GM12878 (cell line): ENCODE results near the gene TSPAN12. TPM values are rescaled to one million over a fixed set of nuclear protein-coding genes. Genes with fewer than 3 reads are reported as not detected.
A peak's percentile ranks its signal among the peaks of the same experiment; 100 is the strongest.

Experiments
- ATAC-seq: fragments of 200-7000 bp; cut with Tn5 transposase; 3 replicates; pipeline ENCODE4 v1.9.1; 2020; ENCODE audit warnings: mild to moderate bottlenecking, moderate library complexity
- BruUV-seq: library from RNA; stranded (reverse); fragments of 400-500 nt; replicated peaks from 2 replicates; lab custom pipeline; 2021; lab: Mats Ljungman, UMichigan
- CTCF ChIA-PET: fragments of 300-600 bp; sonication (Branson Sonifier 250); formaldehyde crosslinking; extraction: SDS; loops from one replicate; lab custom pipeline; 2021; ENCODE audit warnings: inconsistent platforms; lab: Yijun Ruan, JAX
- POLR2A ChIA-PET: fragments of 350-600 bp; formaldehyde crosslinking; extraction: SDS; loops from one replicate; lab custom pipeline; 2021; ENCODE audit warnings: inconsistent platforms; lab: Charles Lee
- RAD21 ChIA-PET: fragments of 300-600 bp; sonication (Branson Sonifier 250); formaldehyde crosslinking; loops from one replicate; lab custom pipeline; 2023; ENCODE audit warnings: antibody characterized with exemption; ENCODE audit not compliant: unreplicated experiment; lab: Charles Lee
- SMC1A ChIA-PET: fragments of 300-600 bp; sonication (Branson Sonifier 250); formaldehyde crosslinking; loops from one replicate; lab custom pipeline; 2023; ENCODE audit not compliant: unreplicated experiment, uncharacterized antibody; lab: Charles Lee
- DNase-seq: peaks from one replicate; pipeline ENCODE4 v3.0.0-alpha.2; 2011; ENCODE audit warnings: low read depth, low spot score
- FAIRE-seq: peaks from 3 replicates; lab custom pipeline; 2011; peaks lifted over from hg19 to GRCh38; lab: Jason Lieb, UNC
- H2AFZ ChIP-seq: 2 replicates; pipeline ENCODE4 v1.6.0; 2011; ENCODE audit warnings: low read depth, low read length, control low read depth; ENCODE audit not compliant: control insufficient read depth
- H3K27ac ChIP-seq: 2 replicates; pipeline ENCODE4 v1.5.1; 2011; ENCODE audit warnings: control low read depth; ENCODE audit not compliant: control insufficient read depth, insufficient read depth
- H3K27me3 ChIP-seq, 2 experiments: replicated peaks in 1 of 2; 2 replicates each; pipeline versions ENCODE4 v1.6.0 to v1.6.1; 2011; ENCODE audit warnings: low read length in 1 of 2; ENCODE audit not compliant: control insufficient read depth in 2 of 2, insufficient read depth in 2 of 2
- H3K36me3 ChIP-seq, 2 experiments: 2 replicates each; pipeline ENCODE4 v1.5.1; 2011; ENCODE audit warnings: low read length in 1 of 2; ENCODE audit not compliant: control insufficient read depth in 2 of 2, insufficient read depth in 2 of 2
- H3K4me1 ChIP-seq: 2 replicates; pipeline ENCODE4 v1.6.1; 2011; ENCODE audit warnings: mild to moderate bottlenecking, low read length, moderate library complexity, mixed read lengths; ENCODE audit not compliant: control insufficient read depth, insufficient read depth
- H3K4me2 ChIP-seq: 2 replicates; pipeline ENCODE4 v1.6.0; 2011; ENCODE audit warnings: control low read depth; ENCODE audit not compliant: control insufficient read depth, insufficient read depth
- H3K4me3 ChIP-seq: fragments of 200-600 bp; sonication (generic); 2 replicates; pipeline ENCODE4 v1.5.1; 2016
- H3K79me2 ChIP-seq: 2 replicates; pipeline ENCODE4 v1.6.0; 2011; ENCODE audit warnings: low read length; ENCODE audit not compliant: control insufficient read depth, insufficient read depth
- H3K9ac ChIP-seq: 2 replicates; pipeline ENCODE4 v1.8.0; 2011; ENCODE audit warnings: low read length, control low read depth, mixed read lengths; ENCODE audit not compliant: control insufficient read depth, insufficient read depth
- H3K9me3 ChIP-seq: replicated peaks from 3 replicates; pipeline ENCODE4 v1.5.1; 2011; ENCODE audit warnings: mild to moderate bottlenecking, low read length; ENCODE audit not compliant: control insufficient read depth, insufficient read depth
- H4K20me1 ChIP-seq: 2 replicates; pipeline ENCODE4 v1.6.0; 2011; ENCODE audit not compliant: control insufficient read depth, insufficient read depth
- CTCF ChIP-seq, 3 experiments: IDR thresholded peaks in 2 of 3; conservative IDR thresholded peaks in 1 of 3; 2 replicates each; pipeline ENCODE4 v1.5.1; 2011; ENCODE audit warnings: low read depth in 3 of 3, low read length in 3 of 3, mild to moderate bottlenecking in 3 of 3, control low read depth in 2 of 3, moderate library complexity in 2 of 3, inconsistent platforms in 1 of 3, mixed read lengths in 1 of 3; ENCODE audit not compliant: control insufficient read depth in 2 of 3, insufficient read depth in 1 of 3; ENCODE audit errors: extremely low read depth in 1 of 3
- EED ChIP-seq: sonication (generic); IDR thresholded peaks from 2 replicates; pipeline ENCODE4 v1.6.1; 2016; ENCODE audit warnings: antibody characterized with exemption, low read depth
- GABPA ChIP-seq: IDR thresholded peaks from 2 replicates; pipeline ENCODE4 v1.6.1; 2014; ENCODE audit warnings: antibody characterized with exemption, low read depth, mild to moderate bottlenecking, inconsistent platforms
- MAX ChIP-seq: IDR thresholded peaks from 2 replicates; pipeline ENCODE4 v1.6.1; 2012; ENCODE audit warnings: low read depth, low read length, improper control_type of control experiment
- MYC ChIP-seq: IDR thresholded peaks from 2 replicates; pipeline ENCODE4 v1.6.1; 2011; ENCODE audit warnings: mild to moderate bottlenecking, low read length, moderate library complexity, inconsistent platforms; ENCODE audit not compliant: insufficient read depth, insufficient replicate concordance, insufficient read length, severe bottlenecking
- RAD21 ChIP-seq: IDR thresholded peaks from 2 replicates; pipeline ENCODE4 v1.6.1; 2011; ENCODE audit warnings: mild to moderate bottlenecking, low read depth, low read length, moderate library complexity; ENCODE audit not compliant: insufficient read depth
- SIX5 ChIP-seq: IDR thresholded peaks from 2 replicates; pipeline ENCODE4 v1.6.1; 2011; ENCODE audit warnings: mild to moderate bottlenecking, low read depth, low read length, moderate library complexity; ENCODE audit not compliant: severe bottlenecking
- SMC3 ChIP-seq: IDR thresholded peaks from 2 replicates; pipeline ENCODE4 v1.6.1; 2011; ENCODE audit warnings: low read length, improper control_type of control experiment, borderline replicate concordance
- STAT1 ChIP-seq: fragments of 450-650 bp; conservative IDR thresholded peaks from 2 replicates; pipeline ENCODE4 v1.6.1; 2014; ENCODE audit warnings: antibody characterized with exemption, mild to moderate bottlenecking
- ZNF622 ChIP-seq: fragments of 450-650 bp; IDR thresholded peaks from 2 replicates; pipeline ENCODE4 v1.6.1; 2017; ENCODE audit warnings: mild to moderate bottlenecking, inconsistent platforms
- in situ Hi-C: fragments of 300-500 bp; cut with MboI; formaldehyde crosslinking; loops from 9 replicates; pipeline ENCODE4 v1.14.3; 2018; ENCODE audit warnings: mixed read lengths
- intact Hi-C: fragments of 100-400 bp; cut with micrococcal nuclease; formaldehyde crosslinking; loops from one replicate; pipeline ENCODE4 v1.14.2; 2022; ENCODE audit not compliant: unreplicated experiment
- polyA plus RNA-seq, 11 experiments: library from polyadenylated mRNA; depleted of rRNA in 4 of 11; unstranded in 6 of 11; stranded (reverse) in 5 of 11; fragments of >200 nt; fragmentation: Nextera tagmentation in 4 of 11; fragmentation: Illumina TruSeq in 1 of 11; extraction: Ambion mirVana in 4 of 11; extraction: Trizol in 1 of 11; gene quantifications; 1 replicate in 1 of 11; 2 replicates in 10 of 11; pipeline versions ENCODE4 v1.2.1 to v1.2.3, GENCODE V29; 2011 to 2016; ENCODE audit warnings: inconsistent platforms in 2 of 11, missing spikeins in 2 of 11, low read depth in 1 of 11
- total RNA-seq, 4 experiments: library from RNA; depleted of rRNA in 3 of 4; stranded (reverse); fragments of >200 nt in 3 of 4; fragmentation: Illumina TruSeq in 1 of 4; extraction: Trizol in 1 of 4; gene quantifications; 2 replicates each; pipeline versions ENCODE4 v1.2.1 to v1.2.3, GENCODE V29; 2013 to 2021

TSPAN12 gene
- total and polyA plus RNA-seq, 10 of the 15 experiments (the other 5 are each of a cell fraction or from before 2014, with no cell fraction given), result 0.67 to 110 (median 1.3) TPM

GRCh38 chr7:120819861-120820260, 38.1 kb downstream of the TSPAN12 start:
- H3K9ac ChIP-seq, result no peak overlapping the region
- POLR2A ChIA-PET, result interaction anchor here (1.0 to 1.3 kb wide), 2 partner anchors 30 to 38 kb away, joined by 3 to 4 read pairs; partner anchors contain the start of gene TSPAN12
- SMC1A ChIA-PET, result interaction anchor here (0.9 to 3.5 kb wide), 10 partner anchors 8 to 52 kb away, joined by 3 to 35 read pairs (median 4); no protein-coding TSS in a partner anchor

More at GRCh38 chr7:120819861-120820260, 38.1 kb downstream of the TSPAN12 start:
- in situ Hi-C loops, result no loop called here
- DNase-seq, result no peak
- ChIA-PET RAD21 (interaction anchor here (0.8 to 2.0 kb wide), 4 partner anchors 9 to 25 kb away, joined by 3 to 8 read pairs (median 4); no protein-coding TSS in a partner anchor), CTCF (interaction anchor here (0.7 to 2.5 kb wide), 13 partner anchors 10 to 123 kb away, joined by 3 to 10 read pairs (median 4); no protein-coding TSS in a partner anchor)
- Histone ChIP-seq H4K20me1 (no peaks in the 10 kb centered on the region), H3K4me2 (no peak overlapping the region), H3K79me2 (no peaks in the 10 kb centered on the region), H3K27ac (no peak overlapping the region), H3K9me3 (no peaks in the 10 kb centered on the region; the same call in 1 of the 3 replicates), H3K4me3 (no peak overlapping the region), H3K36me3 (no peaks in the 10 kb centered on the region; a peak in 2 of 4 replicates), H3K4me1 (no peaks in the 10 kb centered on the region), H3K27me3 (no peaks in the 10 kb centered on the region), H2AFZ (no peak overlapping the region)
- ATAC-seq, result peak; percentile 68
- TF ChIP-seq CTCF (IDR thresholded peaks at IDR 0.05 in 2 of 3, conservative IDR thresholded peaks at IDR 0.05 in 1 of 3; ENCODE audit: control insufficient read depth in 2 of 3, extremely low read depth in 1 of 3, insufficient read depth in 1 of 3, low read depth in 3 of 3, low read length in 3 of 3), result peak in 1 of 3 experiments; percentile 58; a peak in 2 of 6 replicates
- TF ChIP-seq ZNF622, result no peak
- TF ChIP-seq SIX5, result no peak
- TF ChIP-seq GABPA, result no peak
- TF ChIP-seq MYC, result no peak
- no peak for TF ChIP-seq STAT1
- no peak for TF ChIP-seq MAX
- peak; percentile 17; the same call in 1 of the 2 replicates for TF ChIP-seq SMC3
- no peak for TF ChIP-seq EED
- TF ChIP-seq RAD21, result peak; percentile 37; the same call in 1 of the 2 replicates
- intact Hi-C loops, result loop anchor here (5.0 kb wide), 1 partner anchor 37 kb away; the partner anchor contains the start of gene TSPAN12
- no TSS peak for BruUV-seq
- no peak for FAIRE-seq
